Upper lobe of left lung (tissue), 6 donors: ENCODE data around the gene CTXND1. TPM values are rescaled to one million over a fixed set of nuclear protein-coding genes. Genes with fewer than 3 reads are reported as not detected.

Experiments
- ATAC-seq, 2 donors: fragments of 200-7000 bp; cut with Tn5 transposase; one replicate each; pipeline ENCODE4 v1.9.1; 2022; ENCODE audit warnings: mild to moderate bottlenecking in 2 of 2, moderate library complexity in 2 of 2; ENCODE audit not compliant: low FRiP score in 2 of 2
- DNase-seq, 2 donors: peaks; one replicate each; pipeline ENCODE4 v3.0.0-alpha.2; 2019 to 2020
- H3K27ac ChIP-seq, 4 donors: fragments of 200-600 bp; sonication (generic); one replicate each; pipeline ENCODE4 v1.5.1; 2016 to 2019
- H3K27me3 ChIP-seq, 4 donors: fragments of 200-600 bp; sonication (generic); one replicate each; pipeline ENCODE4 v1.5.1; 2017 to 2019
- H3K36me3 ChIP-seq, 4 donors: fragments of 200-600 bp; sonication (generic); one replicate each; pipeline ENCODE4 v1.5.1; 2016 to 2019
- H3K4me1 ChIP-seq, 4 donors: fragments of 200-600 bp; sonication (generic); one replicate each; pipeline ENCODE4 v1.5.1; 2018 to 2019
- H3K4me3 ChIP-seq, 4 donors: fragments of 200-600 bp; sonication (generic); one replicate each; pipeline ENCODE4 v1.5.1; 2017 to 2019; ENCODE audit warnings: mild to moderate bottlenecking in 2 of 4, moderate library complexity in 1 of 4
- H3K9me3 ChIP-seq, 4 donors: fragments of 200-600 bp; sonication (generic); one replicate each; pipeline ENCODE4 v1.5.1; 2018 to 2019
- EP300 ChIP-seq, 4 donors: sonication (generic); formaldehyde crosslinking; IDR thresholded peaks; one replicate each; pipeline ENCODE4 v1.5.1; 2017; ENCODE audit warnings: antibody characterized with exemption in 4 of 4, control low read depth in 2 of 4
- POLR2A ChIP-seq, 4 donors: fragments of 450-650 bp; IDR thresholded peaks; one replicate each; pipeline ENCODE4 v1.5.1; 2016 to 2017; ENCODE audit warnings: antibody characterized with exemption in 4 of 4, mild to moderate bottlenecking in 2 of 4
- POLR2AphosphoS5 ChIP-seq, 2 donors: sonication (generic); formaldehyde crosslinking; IDR thresholded peaks; one replicate each; pipeline ENCODE4 v1.5.1; 2017; ENCODE audit warnings: antibody characterized with exemption in 2 of 2
- WGBS, 2 donors: methylation state at CpG; one replicate each; pipeline ENCODE4 v1.1.5; 2017 to 2018; 5-methylcytosine and 5-hydroxymethylcytosine counted together
- total RNA-seq, 6 donors: library from RNA; depleted of rRNA in 4 of 6; stranded (reverse); fragments of >200 nt in 4 of 6; gene quantifications; one replicate each; pipeline versions ENCODE4 v1.1.0 to v1.2.1, GENCODE V29; 2016 to 2021
- TF ChIP-seq, protein P1 (sequence below), 6 experiments: fragments of 450-650 bp in 4 of 6; fragments of 200-600 bp in 2 of 6; sonication (generic) in 2 of 6; IDR thresholded peaks; one replicate each; pipeline ENCODE4 v1.5.1; 2016 to 2019; ENCODE audit warnings: antibody characterized with exemption in 6 of 6
- donor health status: DM: no; HTN: no; CAD: no; lungs with moderate emphysema.
- donor health status: DM: no; HTN: yes; CAD: no; lungs with severe emphysema.

CTXND1 gene
- total RNA-seq, 6 donors from 2014 or later = 0.10 to 4.1 (median 1.1) TPM

DNA sequence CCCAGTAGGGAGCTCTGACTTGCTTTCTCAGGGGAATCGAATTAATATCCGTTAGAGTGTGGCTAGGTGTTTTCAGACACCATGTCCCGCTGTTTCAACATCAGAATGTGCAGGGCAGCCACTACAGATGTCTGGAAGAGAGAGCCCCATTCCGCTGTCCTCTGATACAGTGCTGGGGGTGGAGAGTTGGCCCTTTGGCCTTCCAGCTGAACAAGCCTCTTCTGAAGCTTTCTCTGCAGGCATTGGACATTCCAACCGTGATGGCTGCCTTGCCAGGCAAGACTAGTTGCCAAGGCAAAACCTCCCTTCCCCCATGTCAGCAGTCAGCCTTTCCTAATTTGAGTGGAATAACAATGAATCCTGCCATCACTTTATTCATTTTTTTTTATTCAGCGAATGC is 97.7 kb downstream of the CTXND1 start:
- peak overlapping the region in 1 of 4 donors; percentile 85 for H3K4me3 ChIP-seq
- DNase-seq (peak in 1 of 2 donors; percentile 51), ATAC-seq (no peak)
- TF ChIP-seq POLR2A (IDR thresholded peaks at IDR 0.05) = no peak
- no peak for TF ChIP-seq EP300 (IDR thresholded peaks at IDR 0.05)
- no peak for TF ChIP-seq POLR2AphosphoS5 (IDR thresholded peaks at IDR 0.05)
- TF ChIP-seq, protein P1, sequence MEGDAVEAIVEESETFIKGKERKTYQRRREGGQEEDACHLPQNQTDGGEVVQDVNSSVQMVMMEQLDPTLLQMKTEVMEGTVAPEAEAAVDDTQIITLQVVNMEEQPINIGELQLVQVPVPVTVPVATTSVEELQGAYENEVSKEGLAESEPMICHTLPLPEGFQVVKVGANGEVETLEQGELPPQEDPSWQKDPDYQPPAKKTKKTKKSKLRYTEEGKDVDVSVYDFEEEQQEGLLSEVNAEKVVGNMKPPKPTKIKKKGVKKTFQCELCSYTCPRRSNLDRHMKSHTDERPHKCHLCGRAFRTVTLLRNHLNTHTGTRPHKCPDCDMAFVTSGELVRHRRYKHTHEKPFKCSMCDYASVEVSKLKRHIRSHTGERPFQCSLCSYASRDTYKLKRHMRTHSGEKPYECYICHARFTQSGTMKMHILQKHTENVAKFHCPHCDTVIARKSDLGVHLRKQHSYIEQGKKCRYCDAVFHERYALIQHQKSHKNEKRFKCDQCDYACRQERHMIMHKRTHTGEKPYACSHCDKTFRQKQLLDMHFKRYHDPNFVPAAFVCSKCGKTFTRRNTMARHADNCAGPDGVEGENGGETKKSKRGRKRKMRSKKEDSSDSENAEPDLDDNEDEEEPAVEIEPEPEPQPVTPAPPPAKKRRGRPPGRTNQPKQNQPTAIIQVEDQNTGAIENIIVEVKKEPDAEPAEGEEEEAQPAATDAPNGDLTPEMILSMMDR (IDR thresholded peaks at IDR 0.05) = no peak
- peaks cover 0 to 6% (median under 1%) of the 10 kb centered on the region in 4 donors for H3K36me3 ChIP-seq
- peaks cover 20 to 45% (median 43%) of the 10 kb centered on the region in 4 donors for H3K4me1 ChIP-seq
- H3K9me3 ChIP-seq = no peaks in the 10 kb centered on the region
- 75% methylated on average over 6 of the region's 6 CpGs for WGBS, 2 donors
- H3K27me3 ChIP-seq = no peaks in the 10 kb centered on the region
- H3K27ac ChIP-seq = peak overlapping the region; percentile 44 to 89 (median 68)

GRCh38 chr15:80153900-80154299 is 98.1 kb downstream of the CTXND1 start:
- TF ChIP-seq POLR2A (IDR thresholded peaks at IDR 0.05) = no peak
- TF ChIP-seq EP300 (IDR thresholded peaks at IDR 0.05) = no peak
- TF ChIP-seq, protein P1 (IDR thresholded peaks at IDR 0.05) = no peak
- no peak for TF ChIP-seq POLR2AphosphoS5 (IDR thresholded peaks at IDR 0.05)
- WGBS, 2 donors = 52 to 58% methylated on average over 4 of the region's 4 CpGs
- Histone ChIP-seq H3K27me3 (no peaks in the 10 kb centered on the region), H3K36me3 (peaks cover 0 to 6% (median 0%) of the 10 kb centered on the region in 4 donors), H3K4me3 (peak overlapping the region in 2 of 4 donors; percentile 65 to 85), H3K27ac (peak overlapping the region in 3 of 4 donors; percentile 86 to 89 (median 86)), H3K4me1 (peaks cover 20 to 43% (median 42%) of the 10 kb centered on the region in 4 donors), H3K9me3 (no peaks in the 10 kb centered on the region)
- DNase-seq = no peak
- no peak for ATAC-seq

DNA sequence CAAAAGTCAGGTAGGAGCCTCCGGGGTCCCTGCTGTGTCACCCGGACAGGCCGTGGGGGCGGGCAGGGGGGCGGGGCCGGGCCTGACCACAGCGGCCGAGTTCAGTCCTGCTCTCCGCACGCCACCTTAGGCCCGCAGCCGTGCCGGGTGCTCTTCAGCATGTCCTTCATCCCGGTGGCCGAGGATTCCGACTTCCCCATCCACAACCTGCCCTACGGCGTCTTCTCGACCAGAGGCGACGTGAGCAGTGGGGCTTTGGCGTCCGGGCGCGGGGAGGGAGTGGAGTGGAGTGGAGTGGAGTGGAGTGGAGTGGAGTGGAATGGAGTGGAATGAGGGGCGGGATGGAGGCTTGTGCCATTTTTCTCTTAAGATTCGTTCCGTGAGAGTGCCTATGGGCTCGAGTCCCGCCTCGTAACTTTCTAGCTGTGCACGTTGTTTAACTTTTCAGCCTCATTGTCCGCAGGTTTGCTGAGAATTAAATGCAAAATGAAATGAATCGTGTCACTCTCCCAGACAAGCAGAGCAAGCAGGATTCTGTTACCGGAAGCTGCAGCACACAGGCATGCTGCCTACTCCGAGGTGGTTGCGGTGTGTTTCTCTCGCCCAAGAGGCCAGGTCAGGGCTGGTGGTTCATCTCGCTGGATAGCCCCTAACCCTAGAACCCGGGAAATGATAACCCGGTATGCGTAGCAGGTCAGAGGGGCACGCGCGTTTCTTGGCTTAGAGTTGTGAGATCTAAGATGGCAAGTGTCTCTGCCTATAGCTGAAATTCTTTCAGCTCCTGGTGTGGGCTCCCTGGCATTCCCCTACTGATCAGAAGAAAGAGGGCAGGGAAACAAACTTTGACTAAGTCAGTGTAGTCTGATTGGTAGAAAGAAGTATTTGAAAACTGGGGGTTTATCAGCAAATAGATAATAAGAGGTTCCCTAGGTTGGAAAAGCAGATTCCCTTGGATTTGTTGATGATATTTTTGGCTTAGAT is 98.8 kb downstream of the CTXND1 start, which contains the start of gene FAH:
FAH (plus strand) TSS at position 104 of the 981 bp plus-strand sequence; CDS start at position 160, 56 bp downstream.
- peaks cover 20 to 43% (median 42%) of the 10 kb centered on the region in 4 donors for H3K4me1 ChIP-seq
- peak; percentile 84 to 86 for ATAC-seq
- peak within 1 kb of the TSS; percentile 83 to 89 (median 86) for H3K27ac ChIP-seq
- peak within 1 kb of the TSS; percentile 55 to 85 (median 70) for H3K4me3 ChIP-seq
- H3K36me3 ChIP-seq = peaks cover 0 to 6% (median 0%) of the 10 kb centered on the region in 4 donors
- WGBS, 2 donors = 0 to 1% methylated on average over 20 to 43 of the region's 45 CpGs
- DNase-seq = peak in 1 of 2 donors; percentile 44
- peak in 1 of 2 donors; percentile 48 for TF ChIP-seq POLR2AphosphoS5 (IDR thresholded peaks at IDR 0.05)
- no peak for TF ChIP-seq EP300 (IDR thresholded peaks at IDR 0.05)
- TF ChIP-seq, protein P1 (IDR thresholded peaks at IDR 0.05) = no peak
- TF ChIP-seq POLR2A (IDR thresholded peaks at IDR 0.05) = peak in 2 of 4 donors; percentile 41 to 47
- H3K27me3 ChIP-seq = no peaks in the 10 kb centered on the region
- no peaks in the 10 kb centered on the region for H3K9me3 ChIP-seq

DNA sequence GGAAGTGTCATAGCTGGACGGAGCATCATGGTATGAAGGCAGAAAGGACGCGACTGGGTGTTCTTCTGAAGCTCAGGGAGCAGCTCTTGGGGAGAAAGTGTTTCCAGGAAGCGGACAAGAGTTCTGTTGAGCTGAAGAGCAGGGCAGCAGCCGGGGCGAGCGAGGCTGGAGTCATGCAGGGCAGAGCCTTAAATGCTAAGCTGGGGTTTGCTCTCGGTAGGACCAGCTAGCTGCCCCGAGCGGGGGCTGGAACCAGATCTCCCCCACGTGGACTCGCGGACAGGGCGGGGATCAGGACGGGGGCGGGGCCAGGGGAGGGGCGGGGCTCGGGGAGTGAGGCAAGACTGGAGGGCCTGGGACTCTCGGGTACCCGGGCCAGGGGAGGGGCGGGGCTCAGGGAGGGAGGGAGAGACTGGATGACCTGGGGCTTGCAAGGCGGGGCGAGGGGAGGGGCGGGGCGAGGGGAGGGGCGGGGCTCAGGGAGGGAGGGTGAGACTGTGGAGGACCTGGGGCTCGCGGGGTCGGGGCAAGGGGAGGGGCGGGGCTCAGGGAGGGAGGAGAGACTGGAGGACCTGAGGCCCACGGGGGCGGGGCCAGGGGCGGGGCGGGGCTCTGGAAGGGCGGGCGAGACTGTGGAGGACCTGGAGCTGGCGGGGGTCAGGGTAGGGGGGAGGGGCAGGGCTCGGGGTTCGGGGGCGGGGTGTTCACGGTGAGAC is 99.7 kb downstream of the CTXND1 start:
- DNase-seq (peak; percentile 97 to 99), ATAC-seq (peak; percentile 91 to 93)
- Histone ChIP-seq H3K36me3 (no peaks in the 10 kb centered on the region), H3K27ac (peak overlapping the region; percentile 83 to 89 (median 86)), H3K27me3 (no peaks in the 10 kb centered on the region), H3K4me1 (peaks cover 20 to 43% (median 42%) of the 10 kb centered on the region in 4 donors), H3K4me3 (peak overlapping the region; percentile 55 to 85 (median 70)), H3K9me3 (no peaks in the 10 kb centered on the region)
- no peak for TF ChIP-seq EP300 (IDR thresholded peaks at IDR 0.05)
- TF ChIP-seq POLR2A (IDR thresholded peaks at IDR 0.05) = no peak
- TF ChIP-seq POLR2AphosphoS5 (IDR thresholded peaks at IDR 0.05) = peak in 1 of 2 donors; percentile 34
- TF ChIP-seq, protein P1 (IDR thresholded peaks at IDR 0.05) = no peak
- WGBS, 2 donors = 0 to 1% methylated on average over 9 of the region's 41 CpGs
